Keratinocyte (primary cell): ENCODE measurements around the gene ZBTB5. TPM values are rescaled to one million over a fixed set of nuclear protein-coding genes. Genes with fewer than 3 reads are reported as not detected.

Experiments
- DNase-seq: peaks from one replicate; pipeline ENCODE4 v3.0.0-alpha.2; 2011; ENCODE audit warnings: low read depth, missing footprints, low spot score
- FAIRE-seq: peaks from 2 replicates; lab custom pipeline; 2011; peaks lifted over from hg19 to GRCh38; lab: Jason Lieb, UNC
- H2AFZ ChIP-seq: 2 replicates; pipeline ENCODE4 v1.6.0; 2012; ENCODE audit warnings: low read length, control low read depth, inconsistent platforms; ENCODE audit not compliant: control insufficient read depth
- H3K27ac ChIP-seq: 2 replicates; pipeline ENCODE4 v1.5.1; 2011; ENCODE audit warnings: low read length; ENCODE audit not compliant: control insufficient read depth, insufficient read depth
- H3K27me3 ChIP-seq: 3 replicates; pipeline ENCODE4 v1.6.0; 2011; ENCODE audit warnings: low read length; ENCODE audit not compliant: control insufficient read depth, insufficient read depth; ENCODE audit errors: extremely low read depth
- H3K36me3 ChIP-seq, 2 experiments: 2 replicates in 1 of 2; 3 replicates in 1 of 2; pipeline ENCODE4 v1.5.1; 2011; ENCODE audit warnings: low read length in 2 of 2, mild to moderate bottlenecking in 1 of 2; ENCODE audit not compliant: control insufficient read depth in 2 of 2, insufficient read depth in 2 of 2; ENCODE audit errors: extremely low read depth in 1 of 2
- H3K4me1 ChIP-seq: 3 replicates; pipeline ENCODE4 v1.5.1; 2011; ENCODE audit warnings: low read length; ENCODE audit not compliant: control insufficient read depth, insufficient read depth; ENCODE audit errors: extremely low read depth
- H3K4me2 ChIP-seq: 3 replicates; pipeline ENCODE4 v1.6.0; 2011; ENCODE audit warnings: low read depth, low read length; ENCODE audit not compliant: control insufficient read depth, insufficient read depth; ENCODE audit errors: extremely low read depth
- H3K4me3 ChIP-seq, 3 experiments: fragments of 200-600 bp in 1 of 3; sonication (generic) in 1 of 3; 2 replicates in 2 of 3; 3 replicates in 1 of 3; pipeline ENCODE4 v1.5.1; 2011 to 2016; ENCODE audit warnings: low read length in 3 of 3, mild to moderate bottlenecking in 3 of 3, control low read depth in 2 of 3, inconsistent platforms in 1 of 3, low read depth in 1 of 3, mixed read lengths in 1 of 3, mixed run types in 1 of 3, moderate library complexity in 1 of 3; ENCODE audit not compliant: control insufficient read depth in 2 of 3, insufficient read depth in 2 of 3; ENCODE audit errors: extremely low read depth in 1 of 3
- H3K79me2 ChIP-seq: 2 replicates; pipeline ENCODE4 v1.6.0; 2012; ENCODE audit warnings: low read length; ENCODE audit not compliant: control insufficient read depth, insufficient read depth
- H3K9ac ChIP-seq: 3 replicates; pipeline ENCODE4 v1.6.0; 2011; ENCODE audit warnings: low read length; ENCODE audit not compliant: control insufficient read depth, insufficient read depth; ENCODE audit errors: extremely low read depth
- H3K9me1 ChIP-seq: 3 replicates; pipeline ENCODE4 v1.6.0; 2011; ENCODE audit warnings: low read length; ENCODE audit not compliant: control insufficient read depth, insufficient read depth; ENCODE audit errors: extremely low read depth
- H3K9me3 ChIP-seq: 2 replicates; pipeline ENCODE4 v1.5.1; 2012; ENCODE audit warnings: low read depth, low read length; ENCODE audit not compliant: control insufficient read depth
- H4K20me1 ChIP-seq: 3 replicates; pipeline ENCODE4 v1.6.0; 2011; ENCODE audit warnings: low read length; ENCODE audit not compliant: control insufficient read depth, insufficient read depth; ENCODE audit errors: extremely low read depth
- EZH2 ChIP-seq: IDR thresholded peaks from one replicate; pipeline ENCODE4 v1.6.1; 2012; ENCODE audit warnings: inconsistent platforms, mild to moderate bottlenecking, low read length, moderate library complexity
- dilution Hi-C: fragments of 300-500 bp; cut with MboI; formaldehyde crosslinking; loops from one replicate; pipeline ENCODE4 v1.7.0; 2020; ENCODE audit warnings: low sequenced_read_pairs; ENCODE audit not compliant: extremely low pct_ligation_motif_present
- polyA plus RNA-seq, 5 experiments: library from polyadenylated mRNA; depleted of rRNA in 3 of 5; stranded (reverse) in 3 of 5; stranded (forward) in 1 of 5; unstranded in 1 of 5; fragments of >200 nt; gene quantifications; 1 replicate in 1 of 5; 2 replicates in 3 of 5; 3 replicates in 1 of 5; pipeline versions ENCODE4 v1.2.1 to v1.2.3, GENCODE V29; 2011 to 2012; ENCODE audit warnings: missing spikeins in 2 of 5, low read depth in 1 of 5, low replicate concordance in 1 of 5
- TF ChIP-seq, protein P1 (sequence below), 3 experiments: IDR thresholded peaks in 1 of 3; conservative IDR thresholded peaks in 1 of 3; optimal IDR thresholded peaks in 1 of 3; 2 replicates in 2 of 3; 3 replicates in 1 of 3; pipeline versions ENCODE3 to v1.5.1; 2011; ENCODE audit warnings: low read length in 3 of 3, mild to moderate bottlenecking in 3 of 3, moderate library complexity in 2 of 3, control low read depth in 1 of 3, inconsistent platforms in 1 of 3; ENCODE audit not compliant: insufficient read depth in 2 of 3; ENCODE audit errors: extremely low read depth in 1 of 3

Gene ZBTB5
- polyA plus RNA-seq, 1 donor (not counting 4 experiments of a cell fraction or from before 2014, with no cell fraction given): 12.6 TPM

DNA sequence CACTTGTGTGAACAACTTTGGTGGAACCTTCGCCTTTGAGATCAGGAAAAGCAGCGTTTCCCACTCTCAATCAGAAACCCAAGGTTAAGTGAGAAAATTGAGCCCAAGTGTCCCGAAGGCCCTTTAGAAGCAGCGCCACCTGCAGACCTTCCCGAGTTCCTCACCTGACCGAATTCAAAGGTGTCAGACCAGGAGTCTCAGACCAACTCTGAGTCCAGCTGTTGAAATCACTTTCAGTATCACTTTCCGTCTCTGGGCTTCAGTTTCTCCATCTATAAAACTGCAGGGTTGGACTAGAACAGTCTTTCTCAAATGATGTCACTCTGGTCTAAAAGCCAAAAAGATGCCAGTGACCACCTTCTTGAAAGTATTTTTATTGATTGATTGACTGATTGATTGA, 74.5 kb downstream of the ZBTB5 start:
- Histone ChIP-seq H3K27ac (no peak overlapping the region), H3K79me2 (no peaks in the 10 kb centered on the region), H3K4me3 (no peak overlapping the region), H3K4me1 (no peaks in the 10 kb centered on the region), H3K4me2 (no peak overlapping the region), H4K20me1 (no peaks in the 10 kb centered on the region), H3K36me3 (no peaks in the 10 kb centered on the region), H3K9me1 (no peaks in the 10 kb centered on the region), H3K9ac (no peak overlapping the region), H3K27me3 (no peaks in the 10 kb centered on the region), H2AFZ (no peak overlapping the region), H3K9me3 (no peaks in the 10 kb centered on the region)
- dilution Hi-C loops: no loop called here
- TF ChIP-seq EZH2: no peak
- TF ChIP-seq, protein P1, sequence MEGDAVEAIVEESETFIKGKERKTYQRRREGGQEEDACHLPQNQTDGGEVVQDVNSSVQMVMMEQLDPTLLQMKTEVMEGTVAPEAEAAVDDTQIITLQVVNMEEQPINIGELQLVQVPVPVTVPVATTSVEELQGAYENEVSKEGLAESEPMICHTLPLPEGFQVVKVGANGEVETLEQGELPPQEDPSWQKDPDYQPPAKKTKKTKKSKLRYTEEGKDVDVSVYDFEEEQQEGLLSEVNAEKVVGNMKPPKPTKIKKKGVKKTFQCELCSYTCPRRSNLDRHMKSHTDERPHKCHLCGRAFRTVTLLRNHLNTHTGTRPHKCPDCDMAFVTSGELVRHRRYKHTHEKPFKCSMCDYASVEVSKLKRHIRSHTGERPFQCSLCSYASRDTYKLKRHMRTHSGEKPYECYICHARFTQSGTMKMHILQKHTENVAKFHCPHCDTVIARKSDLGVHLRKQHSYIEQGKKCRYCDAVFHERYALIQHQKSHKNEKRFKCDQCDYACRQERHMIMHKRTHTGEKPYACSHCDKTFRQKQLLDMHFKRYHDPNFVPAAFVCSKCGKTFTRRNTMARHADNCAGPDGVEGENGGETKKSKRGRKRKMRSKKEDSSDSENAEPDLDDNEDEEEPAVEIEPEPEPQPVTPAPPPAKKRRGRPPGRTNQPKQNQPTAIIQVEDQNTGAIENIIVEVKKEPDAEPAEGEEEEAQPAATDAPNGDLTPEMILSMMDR (optimal IDR thresholded peaks at IDR 0.05 in 1 of 3, IDR thresholded peaks at IDR 0.05 in 1 of 3, conservative IDR thresholded peaks at IDR 0.05 in 1 of 3; ENCODE audit: extremely low read depth in 1 of 3, insufficient read depth in 2 of 3, low read length in 3 of 3): peak; percentile 51 to 63 (median 51)
- DNase-seq (no peak), FAIRE-seq (no peak)

Other genes starting within 250 kb of the ZBTB5 start
- 116 to 173 TPM (median 130 TPM) in 3 replicates for gene GRHPR, start 42.8 kb downstream of the ZBTB5 start, polyA plus RNA-seq
- 31.8 to 44.4 TPM (median 39.9 TPM) in 3 replicates for gene POLR1E, start 20.5 kb upstream of the ZBTB5 start, polyA plus RNA-seq
- gene FBXO10, start 110.9 kb upstream of the ZBTB5 start, polyA plus RNA-seq: 4.1 to 6.6 TPM (median 5.1 TPM) in 3 replicates
- gene TOMM5, start 127.1 kb upstream of the ZBTB5 start, polyA plus RNA-seq: 175 to 232 TPM (median 193 TPM) in 3 replicates
- 0.01 to 0.06 TPM (median 0.01 TPM) in 3 replicates for gene FRMPD1, start 185.5 kb upstream of the ZBTB5 start, polyA plus RNA-seq